SIG-M5 (cell line): ENCODE results near the gene ATG9B.
A peak's percentile ranks its signal among the peaks of the same experiment; 100 is the strongest.
"Not testable (repeated sequence)": the region's sequence is repeated elsewhere in the genome, so short reads cannot be mapped to it uniquely, and the experiment has no call there.

Experiments
- DNase-seq: peaks from one replicate; lab custom pipeline; 2025; lab: John Stamatoyannopoulos, UW

The ATG9B gene

GRCh38 chr7:151058781-151059366, 34.6 kb upstream of the ATG9B start:
- no peak for DNase-seq

- DNase-seq = peak; percentile 98
Measured at GRCh38 chr7:151057989-151058780, 33.9 kb upstream of the ATG9B start.

- DNase-seq = no peak
Measured at GRCh38 chr7:151057506-151057988, 33.3 kb upstream of the ATG9B start, which contains the start of gene CDK5. Gene CDK5 (minus strand): TSS chr7:151057897. CDS start chr7:151057848, 49 bp downstream.

GRCh38 chr7:151056666-151057505, 32.6 kb upstream of the ATG9B start:
- no peak for DNase-seq

- DNase-seq = no peak
Measured at GRCh38 chr7:151056283-151056665, 32.0 kb upstream of the ATG9B start.

- DNase-seq = no peak
Measured at GRCh38 chr7:151053751-151054150, 29.5 kb upstream of the ATG9B start.

- DNase-seq = no peak
Measured at GRCh38 chr7:151053096-151053495, 28.8 kb upstream of the ATG9B start.

- no peak for DNase-seq
Measured at GRCh38 chr7:151051108-151051507, 26.8 kb upstream of the ATG9B start.

GRCh38 chr7:151048911-151049463, 24.7 kb upstream of the ATG9B start:
- DNase-seq = no peak

GRCh38 chr7:151047976-151048815, 23.9 kb upstream of the ATG9B start, which contains the start of gene ASIC3:
Gene ASIC3 (plus strand): TSS chr7:151048531. CDS start chr7:151048886, 355 bp downstream.
- no peak for DNase-seq

- DNase-seq = no peak
Measured at GRCh38 chr7:151046603-151047573, 22.6 kb upstream of the ATG9B start.

- DNase-seq = no peak
Measured at GRCh38 chr7:151045967-151046366, 21.7 kb upstream of the ATG9B start.

- DNase-seq = no peak
Measured at GRCh38 chr7:151045262-151045661, 21.0 kb upstream of the ATG9B start.

- no peak for DNase-seq
Measured at GRCh38 chr7:151043959-151044358, 19.7 kb upstream of the ATG9B start.

- DNase-seq = not testable (repeated sequence)
Measured at GRCh38 chr7:151043449-151043848, 19.2 kb upstream of the ATG9B start.

- DNase-seq = no peak
Measured at GRCh38 chr7:151040616-151041375, 16.5 kb upstream of the ATG9B start.

- no peak for DNase-seq
Measured at GRCh38 chr7:151039850-151040548, 15.7 kb upstream of the ATG9B start.
